ENCODE measurements around the gene UBE2QL1.

UBE2QL1 gene

DNA sequence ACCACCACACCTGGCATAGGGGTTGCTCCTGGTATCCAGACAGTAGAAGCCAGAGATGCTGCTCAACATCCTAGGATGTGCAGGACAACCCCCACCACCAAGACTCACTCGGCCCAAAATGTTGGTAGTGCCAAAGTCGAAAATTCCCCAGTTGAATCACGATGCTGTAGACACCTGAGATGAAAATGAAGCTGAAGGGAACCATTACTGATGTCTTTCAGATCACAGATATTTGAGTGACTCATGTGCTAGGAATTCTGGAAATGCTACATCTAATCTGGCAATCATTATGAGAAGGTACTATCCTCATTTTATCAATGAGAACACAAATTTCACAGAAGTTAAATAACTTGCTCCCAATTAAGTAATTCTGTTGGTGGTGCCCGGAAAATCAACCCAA lies 21.0 kb upstream of the UBE2QL1 start:
- no peak for DNase-seq (ENCODE audit: low read depth in 2 of 3, low spot score in 2 of 3)

DNA sequence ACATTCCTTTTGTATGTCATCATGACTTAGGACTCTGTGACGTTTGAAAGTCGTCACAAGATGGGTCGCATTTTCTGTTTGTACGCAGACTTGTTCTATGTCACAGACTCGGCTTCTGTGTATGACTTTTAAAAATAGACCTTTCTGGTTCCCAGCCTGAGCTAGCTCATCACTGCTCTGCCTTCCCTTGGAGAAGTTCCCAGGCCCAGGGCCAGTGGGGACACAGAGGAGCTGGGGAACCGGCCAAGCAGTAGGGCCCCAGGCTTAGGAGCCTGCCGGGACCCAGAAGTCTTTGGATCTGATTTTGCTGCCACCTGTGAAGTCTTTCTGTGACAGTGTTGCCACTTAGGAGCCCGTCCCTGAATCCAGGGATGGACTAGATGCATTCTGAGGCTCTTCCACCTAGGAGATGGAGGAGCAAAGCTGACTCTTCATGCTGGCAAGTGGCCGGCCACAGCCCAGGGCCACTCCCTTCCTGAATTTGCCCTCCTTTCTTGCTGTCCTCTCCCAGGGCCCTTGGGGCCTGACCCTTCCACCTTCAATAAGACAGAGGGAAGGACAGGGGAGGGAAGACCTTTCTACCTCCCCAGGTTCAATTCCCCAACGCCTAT lies 18.1 kb upstream of the UBE2QL1 start:
- DNase-seq (ENCODE audit: low read depth in 2 of 3, low spot score in 2 of 3) = no peak

DNA sequence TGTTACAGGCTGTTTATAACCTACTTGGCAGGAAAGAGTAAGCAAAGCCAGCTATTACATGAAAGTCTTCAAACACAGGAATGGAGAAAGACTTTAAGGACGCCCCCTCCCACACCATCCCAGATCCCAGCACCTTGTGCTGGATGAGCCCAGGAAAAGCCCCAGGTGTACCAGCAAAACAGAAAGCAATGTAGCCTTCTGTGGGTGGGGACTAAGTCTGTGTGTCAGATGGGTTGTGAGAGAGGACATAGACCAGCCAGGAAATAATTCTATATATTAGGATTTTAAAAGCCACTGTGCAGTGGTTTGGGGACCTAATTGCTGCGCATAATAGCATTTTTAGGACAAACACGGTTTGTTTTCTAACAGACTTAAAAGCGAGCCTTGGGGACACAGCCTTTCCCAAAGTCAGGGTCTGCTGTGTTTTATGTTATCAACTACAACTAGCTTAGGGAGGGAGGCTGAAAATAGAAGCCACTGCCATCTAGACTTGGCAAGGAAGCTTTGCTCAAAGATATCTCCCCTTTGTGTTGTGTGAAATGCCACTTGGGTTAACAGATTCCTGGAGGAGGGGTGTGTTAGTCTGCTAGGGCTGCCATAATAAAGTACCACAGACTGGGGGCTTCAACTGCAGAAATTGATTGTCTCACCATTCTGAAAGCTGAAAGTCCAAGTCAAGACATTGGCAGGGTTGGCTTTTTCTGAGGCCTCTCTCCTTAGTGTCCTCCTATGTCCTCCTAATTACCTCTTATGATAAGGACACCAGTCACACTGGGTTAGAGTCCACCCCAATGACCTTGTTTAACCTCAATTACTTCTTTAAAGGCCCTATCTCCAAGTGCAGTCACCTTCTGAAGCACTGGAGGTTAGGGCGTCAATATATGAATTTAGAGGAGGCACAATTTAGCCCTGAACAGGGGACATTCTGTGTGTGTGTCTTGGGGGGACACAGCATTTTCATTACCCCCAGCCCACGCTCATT lies 17.2 kb upstream of the UBE2QL1 start:
- no peak for DNase-seq (ENCODE audit: low read depth in 2 of 3, low spot score in 2 of 3)

DNA sequence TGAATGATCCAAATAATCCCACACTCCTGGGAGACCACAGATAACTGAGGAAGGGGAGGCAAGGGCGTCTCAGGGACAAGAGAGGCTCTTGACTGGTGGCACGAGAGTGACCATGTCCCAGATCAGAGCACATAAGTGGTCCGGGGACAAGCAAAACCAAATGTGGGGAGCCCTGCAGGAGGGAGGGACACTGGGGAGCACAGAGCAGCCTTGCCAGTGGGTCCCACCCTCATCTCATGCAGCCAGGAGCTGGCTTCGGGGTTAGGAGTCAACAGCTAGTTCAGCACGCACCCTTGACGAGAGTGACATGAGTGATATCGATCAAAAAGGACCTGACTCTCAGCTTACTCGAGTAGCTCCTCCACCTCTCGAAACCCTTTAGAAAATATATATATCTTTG lies 16.5 kb upstream of the UBE2QL1 start:
- DNase-seq (ENCODE audit: low read depth in 2 of 3, low spot score in 2 of 3) = no peak

DNA sequence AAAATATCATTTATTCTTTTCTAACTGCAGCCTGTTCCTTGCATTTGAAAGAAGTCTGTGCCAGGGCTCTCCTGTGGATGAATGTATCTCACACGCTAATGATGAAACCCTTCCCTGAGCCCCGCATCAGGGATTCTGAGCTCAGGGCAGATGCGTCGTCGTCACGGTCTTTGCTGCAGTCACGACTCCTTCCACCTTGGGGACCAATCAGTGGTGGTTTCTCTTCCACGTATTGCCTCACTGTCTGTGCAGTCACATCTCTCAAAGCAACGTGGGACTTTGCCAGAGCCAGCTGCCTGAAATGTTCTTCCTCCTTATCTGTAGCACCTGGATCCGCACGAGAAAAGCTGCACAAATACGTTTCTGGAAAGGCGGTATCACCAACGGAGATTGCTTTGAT lies 13.9 kb upstream of the UBE2QL1 start:
- no peak for DNase-seq (ENCODE audit: low read depth in 2 of 3, low spot score in 2 of 3)

DNA sequence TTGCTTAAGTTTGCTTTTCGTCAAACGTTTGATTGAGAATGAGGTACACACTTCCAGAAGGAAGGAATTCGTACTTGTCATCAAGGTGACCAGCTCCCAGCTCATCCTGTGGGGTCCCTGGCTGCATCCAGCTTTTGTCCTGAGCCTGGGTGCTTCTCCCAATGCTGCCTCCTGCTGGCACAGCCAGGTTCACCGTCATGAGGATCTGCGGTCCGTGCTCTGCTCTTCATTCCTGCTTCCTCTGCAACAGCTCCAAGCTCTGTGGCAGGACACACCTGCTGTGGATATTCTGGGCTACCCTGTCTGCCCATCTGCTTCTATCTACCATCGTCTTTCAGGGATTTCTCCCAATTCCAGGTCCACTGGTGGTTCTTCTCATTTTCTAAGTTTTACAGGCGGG lies 13.3 kb upstream of the UBE2QL1 start:
- DNase-seq (ENCODE audit: low read depth in 2 of 3, low spot score in 2 of 3) = no peak

DNA sequence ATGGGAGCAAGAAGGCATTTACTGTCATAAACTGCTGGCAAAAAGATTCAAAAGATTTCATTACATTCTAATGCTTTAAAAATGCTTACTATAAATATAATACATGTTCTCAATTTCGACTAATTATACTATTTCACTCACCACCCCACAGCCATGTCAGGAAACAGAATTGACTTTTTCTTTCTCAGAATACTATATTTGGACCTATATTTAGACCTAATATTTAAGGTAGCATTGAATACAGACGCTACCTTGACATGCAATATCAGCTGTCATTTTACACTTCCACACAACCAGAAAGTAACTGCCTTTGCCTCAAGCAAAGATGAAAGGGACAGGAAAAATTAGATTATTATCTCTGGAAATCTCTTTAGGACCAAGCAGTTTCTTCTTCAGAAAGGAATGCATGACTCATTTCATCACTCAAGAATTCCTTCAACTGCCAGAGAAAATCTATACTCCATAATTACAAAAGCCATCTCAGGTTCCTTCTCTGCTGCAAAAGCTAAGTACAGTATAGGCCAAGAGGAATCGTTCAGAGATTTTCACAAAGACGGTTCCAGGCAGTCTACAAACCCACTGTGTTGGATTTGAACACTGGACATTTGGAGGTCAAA lies 11.8 kb upstream of the UBE2QL1 start:
- no peak for DNase-seq (ENCODE audit: low read depth in 2 of 3, low spot score in 2 of 3)

DNA sequence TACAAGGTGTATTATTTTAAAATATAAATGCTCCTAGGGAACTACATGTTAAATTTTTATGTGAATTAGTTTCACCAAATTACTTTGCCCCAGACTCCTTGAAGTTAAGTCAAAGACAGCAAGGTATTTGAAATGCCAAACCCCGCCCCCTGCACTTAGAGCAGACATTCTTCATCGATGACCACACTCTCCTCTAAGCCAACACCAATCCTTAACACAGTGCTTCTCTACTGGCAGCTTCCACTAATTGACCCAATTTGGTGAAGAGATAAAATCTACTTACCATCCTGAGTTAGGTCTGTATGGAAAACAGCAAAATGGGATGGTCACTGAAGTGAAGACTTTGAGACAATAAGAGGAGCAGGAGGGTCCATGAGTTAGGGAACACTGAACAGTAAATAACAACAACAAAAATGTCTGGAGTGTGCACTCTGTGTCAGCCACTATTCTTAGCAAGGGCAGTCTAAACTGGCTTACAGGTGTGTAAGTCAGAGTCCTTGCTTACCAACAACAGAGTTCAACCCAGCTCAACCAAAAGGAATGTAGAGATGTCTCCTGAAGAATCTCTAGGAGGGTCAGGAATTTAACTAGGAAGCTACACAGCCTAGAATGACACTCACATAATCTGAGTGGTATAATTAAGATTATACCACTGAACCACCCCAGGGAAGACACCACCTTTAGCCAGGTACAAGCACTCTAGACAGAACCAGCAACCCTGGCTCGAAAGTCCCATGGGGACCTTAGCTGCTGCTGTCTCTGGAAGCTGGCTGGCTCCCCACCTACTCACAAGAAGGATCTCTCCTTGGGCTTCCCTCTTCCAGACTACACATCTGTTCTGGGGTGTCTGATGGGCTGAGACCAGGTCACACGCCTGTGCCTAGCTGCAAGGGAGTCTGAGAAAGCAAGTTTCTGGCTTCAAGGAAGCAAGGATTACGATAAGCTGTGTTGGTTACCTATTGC lies 8.8 kb upstream of the UBE2QL1 start:
- no peak for DNase-seq (ENCODE audit: low read depth in 2 of 3, low spot score in 2 of 3)

DNA sequence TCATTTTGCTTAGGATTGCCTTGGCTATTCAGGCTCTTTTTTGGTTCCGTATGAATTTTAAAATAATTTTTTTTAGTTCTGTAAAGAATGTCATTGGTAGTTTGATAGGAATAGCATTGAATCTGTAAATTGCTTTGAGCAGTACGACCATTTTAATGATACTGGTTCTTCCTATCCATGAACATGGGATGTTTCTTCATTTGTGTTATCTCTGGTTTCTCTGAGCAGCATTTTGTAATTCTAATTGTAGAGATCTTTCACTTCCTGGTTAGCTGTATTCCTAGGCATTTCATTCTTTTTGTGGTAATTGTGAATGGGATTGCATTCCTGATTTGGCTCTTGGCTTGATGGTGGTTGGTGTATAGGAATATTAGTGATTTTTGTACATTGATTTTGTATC lies 6.3 kb upstream of the UBE2QL1 start:
- DNase-seq (ENCODE audit: low read depth in 2 of 3, low spot score in 2 of 3) = no peak

DNA sequence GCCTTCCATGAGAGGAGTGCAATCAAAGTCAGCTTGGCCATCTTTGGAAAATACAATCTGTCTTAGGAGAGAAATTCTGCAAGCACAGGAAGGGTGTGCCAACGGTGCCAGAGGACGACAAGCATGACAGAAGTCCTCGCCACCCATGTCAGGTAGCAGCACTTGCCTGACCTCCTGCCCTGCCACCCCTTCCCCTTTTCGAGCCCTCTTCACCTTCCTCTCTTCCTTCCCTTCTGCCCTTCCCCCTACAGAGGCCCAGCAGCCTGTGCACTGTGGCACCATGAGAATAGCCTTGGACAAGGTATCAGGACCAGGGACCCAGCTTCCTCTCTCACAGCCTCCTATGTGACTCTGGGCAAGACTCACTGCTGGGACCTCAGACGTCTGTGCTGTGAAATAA lies 5.3 kb upstream of the UBE2QL1 start:
- DNase-seq (ENCODE audit: low read depth in 2 of 3, low spot score in 2 of 3) = no peak

DNA sequence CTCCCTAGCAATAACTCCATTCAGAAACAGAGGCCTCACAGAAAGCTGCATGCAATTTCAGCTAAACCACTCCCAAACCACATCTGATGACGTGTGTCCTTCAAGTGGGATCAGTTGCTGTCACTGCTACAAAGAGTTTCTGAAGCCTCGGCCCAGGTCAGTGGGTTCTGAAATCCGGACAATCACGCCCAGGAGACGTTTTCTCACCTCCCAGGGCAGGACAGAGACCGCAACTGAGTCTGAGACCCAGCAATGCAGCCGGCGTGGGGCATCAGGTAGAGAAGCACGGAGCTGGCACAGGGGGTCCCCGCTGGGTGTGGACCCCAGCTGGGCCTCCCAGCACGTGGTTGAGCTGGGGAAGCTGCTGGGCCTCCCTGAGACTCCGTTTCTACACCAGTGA lies 2.6 kb upstream of the UBE2QL1 start:
- no peak for DNase-seq (ENCODE audit: low read depth in 2 of 3, low spot score in 2 of 3)

DNA sequence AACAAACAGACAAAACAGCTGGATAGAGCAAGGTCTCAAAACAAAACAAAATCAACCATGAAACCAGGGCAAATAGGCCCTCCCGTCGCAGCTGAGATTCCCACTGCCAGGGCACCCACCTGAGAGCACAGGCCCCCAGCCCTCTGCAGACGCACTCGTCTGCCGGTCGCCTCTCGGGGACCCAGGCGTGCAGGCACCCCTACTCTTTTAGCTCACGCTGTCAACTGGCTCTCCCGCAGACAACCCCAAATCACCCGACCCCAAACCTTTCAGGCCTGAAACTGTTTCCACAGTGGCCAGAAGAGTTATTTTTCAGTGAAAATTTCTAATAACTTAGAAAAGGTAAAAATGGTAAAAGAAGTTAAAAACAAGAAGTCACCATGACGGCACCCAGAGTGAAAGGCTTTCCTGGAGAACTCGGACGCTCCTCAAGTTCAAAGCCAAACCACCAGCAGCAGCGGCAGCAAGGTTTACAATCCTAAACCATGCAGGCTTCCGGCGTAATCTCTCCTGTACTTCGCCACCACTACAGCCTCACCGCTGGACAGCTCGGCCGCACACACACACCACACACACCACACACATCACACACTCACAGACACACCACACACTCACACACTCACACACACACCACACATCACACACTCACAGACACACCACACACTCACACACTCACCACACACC lies 1.9 kb upstream of the UBE2QL1 start:
- DNase-seq (ENCODE audit: low read depth in 2 of 3, low spot score in 2 of 3) = no peak

DNA sequence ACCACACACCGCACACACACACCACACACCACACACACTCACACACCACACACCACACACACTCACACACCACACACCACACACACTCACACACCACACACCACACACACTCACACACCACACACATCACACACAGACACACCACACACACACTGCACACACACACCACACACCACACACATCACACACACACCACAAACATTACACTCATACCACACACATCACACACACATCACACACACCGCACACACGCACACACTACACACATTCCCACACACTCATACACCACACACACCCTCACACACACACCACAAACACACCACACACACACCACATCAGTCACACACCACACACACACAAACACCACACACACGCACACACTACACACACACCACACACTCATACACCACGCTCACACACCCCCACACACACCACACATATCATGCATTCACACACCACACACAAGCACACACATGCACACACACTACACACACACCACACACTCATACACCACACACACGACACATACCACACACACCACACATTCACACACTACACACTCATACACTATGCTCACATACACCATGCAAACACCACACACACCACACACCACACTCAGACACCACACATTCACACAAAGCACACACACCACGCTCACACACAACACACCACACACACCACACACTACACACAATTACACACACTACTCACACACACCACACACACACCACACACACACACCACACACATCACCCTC lies 1.1 kb upstream of the UBE2QL1 start:
- DNase-seq (ENCODE audit: low read depth in 2 of 3, low spot score in 2 of 3) = no peak

DNA sequence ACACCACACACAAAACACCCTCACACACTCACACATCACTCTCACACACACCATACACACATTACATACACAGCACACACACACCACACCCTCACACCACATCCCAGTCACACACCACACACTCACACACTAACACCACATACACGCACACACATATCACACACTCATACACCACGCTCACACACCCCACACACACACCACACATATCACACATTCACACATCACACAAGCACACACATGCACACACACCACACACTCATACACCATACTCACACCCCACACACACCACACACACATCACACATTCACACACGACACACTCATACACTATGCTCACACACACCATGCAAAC lies 543 bp upstream of the UBE2QL1 start:
- no peak for DNase-seq (ENCODE audit: low read depth in 2 of 3, low spot score in 2 of 3)

DNA sequence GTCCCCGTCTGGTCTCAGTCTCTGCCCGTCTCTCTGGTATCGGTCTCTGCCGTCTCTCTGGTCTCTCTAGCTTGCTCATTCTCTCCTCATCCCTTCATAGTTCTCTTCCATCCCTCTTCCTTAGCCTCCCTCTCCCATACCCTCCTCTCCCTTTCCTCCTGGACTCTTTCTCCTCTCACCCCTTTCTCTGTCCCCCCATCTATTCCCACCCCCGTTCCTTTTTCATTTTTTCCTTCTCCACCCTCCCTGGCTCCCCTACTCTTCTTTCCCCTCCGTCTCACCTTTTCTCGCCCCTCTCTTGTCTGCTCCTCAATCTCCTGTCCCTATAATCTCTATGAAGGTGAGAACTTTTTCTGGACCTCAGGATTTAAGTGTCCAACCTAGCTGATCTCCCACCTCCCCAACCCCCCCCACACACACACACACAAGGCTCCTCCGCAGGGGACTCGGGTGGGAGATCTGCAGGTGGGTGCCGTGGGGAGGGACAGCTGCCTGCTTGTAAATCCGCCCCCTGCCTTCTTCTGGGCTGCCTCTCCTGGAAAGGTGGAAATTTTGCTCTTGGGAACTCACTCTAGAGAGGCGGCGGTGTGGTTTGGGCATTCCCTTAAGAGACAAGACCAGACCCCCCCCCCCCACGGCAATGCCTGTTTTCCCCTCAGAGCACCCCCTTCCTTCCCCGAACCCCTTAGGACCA lies 953 bp downstream of the UBE2QL1 start:
- DNase-seq (ENCODE audit: low read depth in 2 of 3, low spot score in 2 of 3) = no peak

DNA sequence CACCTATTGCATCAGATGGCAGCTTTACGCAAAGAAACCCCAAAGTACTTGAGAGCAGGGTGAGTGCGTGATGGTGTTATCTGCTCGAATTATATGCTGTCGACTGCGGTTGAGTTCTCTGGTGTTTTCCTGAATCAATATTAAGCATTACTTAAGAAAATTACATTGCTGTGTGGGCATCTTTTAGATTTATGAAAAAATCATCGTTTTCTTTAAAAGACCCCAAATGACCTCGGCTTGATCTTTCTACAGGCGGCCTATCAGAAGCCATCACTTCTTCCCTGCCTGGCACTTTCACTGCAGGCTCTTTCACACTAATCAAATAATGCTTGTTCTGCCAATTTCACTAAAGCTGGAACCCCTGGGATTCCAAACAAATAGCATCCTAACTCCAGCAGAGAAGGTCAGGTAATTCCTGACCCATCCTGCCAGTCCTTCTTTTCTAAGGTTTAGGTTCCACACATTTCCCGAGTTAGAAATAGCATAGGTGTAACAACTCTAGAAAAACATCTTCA lies 1.7 kb downstream of the UBE2QL1 start:
- no peak for DNase-seq (ENCODE audit: low read depth in 2 of 3, low spot score in 2 of 3)

DNA sequence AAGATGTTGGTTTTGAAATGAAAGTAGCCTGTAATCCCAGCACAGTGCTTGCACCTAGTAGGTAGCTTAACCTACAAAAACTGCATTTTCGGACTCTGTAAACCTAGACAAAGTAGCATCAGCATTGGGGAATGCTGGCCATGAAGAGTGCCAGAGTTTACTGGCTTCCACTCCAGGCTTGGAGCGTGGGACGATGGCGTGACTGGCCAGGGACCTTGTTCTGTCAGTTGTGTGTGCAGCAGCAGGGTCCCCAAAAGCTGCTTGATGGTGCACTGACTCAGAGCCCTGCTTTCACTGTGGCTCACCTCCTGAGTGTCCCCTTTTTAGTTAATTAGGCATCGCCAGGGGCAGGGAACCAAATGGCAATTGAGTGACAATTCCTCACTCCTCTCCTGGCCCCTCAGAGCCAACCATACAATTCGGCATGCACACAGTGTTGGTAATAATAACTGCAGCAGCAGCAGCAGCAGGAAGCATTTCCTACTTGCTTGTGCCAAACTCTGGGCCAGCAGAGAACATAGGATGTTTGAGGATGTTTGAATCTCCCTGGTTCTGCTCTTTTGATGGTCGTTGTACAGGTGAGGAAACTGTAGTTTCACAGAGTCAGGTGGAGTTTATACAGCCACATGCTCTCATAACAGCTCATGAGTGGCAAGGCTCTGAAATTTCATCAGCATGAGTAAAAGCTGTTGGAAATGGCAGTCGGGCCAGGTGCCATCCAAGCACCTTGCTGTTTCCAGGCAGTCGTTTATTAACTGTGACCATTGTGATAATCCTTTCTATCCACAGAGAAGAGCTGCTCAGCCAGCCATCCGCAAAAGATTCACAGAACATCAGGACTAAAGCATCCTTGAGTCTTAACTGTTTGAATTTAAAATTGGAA lies 4.2 kb downstream of the UBE2QL1 start:
- DNase-seq (ENCODE audit: low read depth in 2 of 3, low spot score in 2 of 3) = no peak

DNA sequence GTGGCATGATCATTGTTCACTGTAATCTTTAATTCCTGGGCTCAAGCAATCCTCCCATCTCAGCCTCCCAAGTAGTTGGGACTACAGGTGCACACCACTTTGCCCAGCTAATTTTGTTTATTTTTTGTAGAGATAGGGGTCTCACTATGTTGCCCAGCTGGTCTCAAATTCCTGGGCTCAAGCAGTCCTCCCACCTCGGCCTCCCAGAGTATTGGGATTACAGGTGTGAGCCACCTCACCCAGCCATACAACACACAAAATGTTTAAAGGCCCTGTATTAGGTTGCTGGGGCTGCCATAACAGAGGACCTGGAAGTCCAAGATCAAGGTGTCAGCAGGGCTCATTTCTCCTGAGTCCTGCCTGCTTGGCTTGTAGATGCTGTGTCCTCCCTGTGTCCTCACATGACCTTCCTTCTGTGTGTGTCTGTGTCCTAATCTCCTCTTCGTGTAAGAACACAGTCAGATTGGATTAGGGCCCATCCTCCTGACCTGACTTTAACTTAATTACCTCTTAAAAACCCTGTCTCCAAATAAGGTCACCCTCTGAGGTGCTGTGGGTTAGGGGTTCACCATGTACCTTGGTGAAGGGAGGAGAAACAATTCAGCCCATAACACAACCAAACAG lies 5.4 kb downstream of the UBE2QL1 start:
- DNase-seq (ENCODE audit: low read depth in 2 of 3, low spot score in 2 of 3) = no peak

Data from activated CD8-positive, alpha-beta memory T cell treated with anti-CD3 and anti-CD28 coated beads for 48 hours (primary cell).